GM12892 (cell line): ENCODE results near the gene BCL10.

Experiments used
- DNase-seq: peaks from one replicate; pipeline ENCODE4 v3.0.0; 2011; ENCODE audit not compliant: insufficient read length
- FAIRE-seq: peaks from 2 replicates; lab custom pipeline; 2011; peaks lifted over from hg19 to GRCh38; lab: Jason Lieb, UNC
- POLR2A ChIP-seq: IDR thresholded peaks from 2 replicates; pipeline ENCODE4 v1.6.1; 2011; ENCODE audit warnings: low read depth, low read length, control low read depth
- POLR2AphosphoS5 ChIP-seq: IDR thresholded peaks from 2 replicates; pipeline ENCODE4 v1.6.1; 2011; ENCODE audit warnings: low read depth, low read length, control low read depth
- TAF1 ChIP-seq: IDR thresholded peaks from 2 replicates; pipeline ENCODE4 v1.6.1; 2011; ENCODE audit warnings: low read depth, mild to moderate bottlenecking, control low read depth, low read length, borderline replicate concordance

Gene BCL10

GRCh38 chr1:85313888-85314696 is 37.7 kb upstream of the BCL10 start:
- TF ChIP-seq POLR2AphosphoS5: no peak
- TF ChIP-seq TAF1: no peak
- TF ChIP-seq POLR2A: no peak
- DNase-seq (no peak), FAIRE-seq (no peak)

GRCh38 chr1:85311818-85312217 is 35.4 kb upstream of the BCL10 start:
- FAIRE-seq: no peak
- TF ChIP-seq POLR2AphosphoS5 (no peak), TAF1 (no peak), POLR2A (no peak)
- no peak for DNase-seq

- TF ChIP-seq TAF1: no peak
- TF ChIP-seq POLR2A: no peak
- TF ChIP-seq POLR2AphosphoS5: no peak
- peak; percentile 14 for FAIRE-seq
- no peak for DNase-seq
These were observed 32.5 kb upstream of the BCL10 start for GRCh38 chr1:85308833-85309350.

DNA sequence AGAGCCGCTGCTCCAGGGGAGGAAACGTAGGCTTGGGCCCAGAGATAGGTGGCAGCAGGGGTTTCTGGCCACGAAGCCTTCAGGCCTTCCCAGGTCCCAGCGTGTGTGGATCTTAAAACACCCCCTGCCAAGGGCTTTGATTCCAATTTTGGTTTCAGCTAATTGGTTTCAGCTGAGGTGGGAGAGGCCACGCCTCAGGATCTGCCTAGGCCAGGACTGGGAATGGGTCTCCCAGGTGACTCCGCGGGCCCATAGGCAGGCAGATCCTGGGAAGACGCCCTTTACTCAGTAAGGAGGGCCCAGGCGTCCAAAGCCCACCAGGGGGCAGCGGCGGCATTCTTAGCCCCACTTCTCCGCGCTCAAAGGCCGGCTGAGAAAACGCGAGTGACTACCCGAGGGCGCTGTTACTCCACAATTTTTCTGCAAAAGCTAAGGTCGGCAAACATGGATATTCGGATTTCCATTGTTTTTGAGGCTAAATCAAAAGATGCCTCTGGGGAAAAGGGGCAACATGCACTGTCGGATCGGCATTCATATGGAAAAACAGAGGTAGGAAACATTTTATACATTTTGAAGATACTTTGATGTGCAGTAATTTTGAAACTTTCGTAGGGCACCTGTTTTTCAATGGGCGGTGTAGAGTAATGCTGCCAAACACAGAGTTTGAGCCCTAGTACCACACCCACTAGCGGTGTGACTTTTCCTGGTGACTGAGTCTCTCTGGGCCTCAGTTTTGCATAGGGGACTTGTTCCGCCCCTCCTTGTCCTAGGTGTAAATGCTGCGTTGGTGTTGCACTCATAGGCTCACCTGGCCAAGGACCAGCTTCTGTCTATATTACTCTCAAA is 31.8 kb upstream of the BCL10 start:
- no peak for TF ChIP-seq POLR2A
- peak; percentile 73 for FAIRE-seq

DNA sequence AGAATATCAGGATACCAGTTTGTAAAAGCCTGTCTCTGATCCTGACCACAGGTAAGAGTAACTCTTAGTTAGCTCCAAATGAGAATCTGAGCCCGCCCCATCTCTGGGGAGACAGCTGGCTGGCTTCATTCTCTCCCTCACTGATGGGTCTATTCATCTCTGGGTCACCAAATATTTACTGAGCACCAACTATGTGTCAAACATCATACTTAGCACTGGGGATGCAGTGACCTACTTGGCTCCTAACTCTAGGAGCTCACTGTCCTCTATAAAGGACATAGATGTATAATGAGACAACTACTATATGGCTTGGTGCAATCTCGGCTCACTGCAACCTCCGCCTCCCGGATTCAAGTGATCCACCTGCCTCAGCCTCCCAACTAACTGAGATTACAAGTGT is 29.8 kb upstream of the BCL10 start:
- DNase-seq (no peak), FAIRE-seq (no peak)
- TF ChIP-seq POLR2AphosphoS5 (no peak), POLR2A (no peak), TAF1 (no peak)

More for the DNA sequence above, 31.8 kb upstream of the BCL10 start:
- peak; percentile 31 for DNase-seq

DNA sequence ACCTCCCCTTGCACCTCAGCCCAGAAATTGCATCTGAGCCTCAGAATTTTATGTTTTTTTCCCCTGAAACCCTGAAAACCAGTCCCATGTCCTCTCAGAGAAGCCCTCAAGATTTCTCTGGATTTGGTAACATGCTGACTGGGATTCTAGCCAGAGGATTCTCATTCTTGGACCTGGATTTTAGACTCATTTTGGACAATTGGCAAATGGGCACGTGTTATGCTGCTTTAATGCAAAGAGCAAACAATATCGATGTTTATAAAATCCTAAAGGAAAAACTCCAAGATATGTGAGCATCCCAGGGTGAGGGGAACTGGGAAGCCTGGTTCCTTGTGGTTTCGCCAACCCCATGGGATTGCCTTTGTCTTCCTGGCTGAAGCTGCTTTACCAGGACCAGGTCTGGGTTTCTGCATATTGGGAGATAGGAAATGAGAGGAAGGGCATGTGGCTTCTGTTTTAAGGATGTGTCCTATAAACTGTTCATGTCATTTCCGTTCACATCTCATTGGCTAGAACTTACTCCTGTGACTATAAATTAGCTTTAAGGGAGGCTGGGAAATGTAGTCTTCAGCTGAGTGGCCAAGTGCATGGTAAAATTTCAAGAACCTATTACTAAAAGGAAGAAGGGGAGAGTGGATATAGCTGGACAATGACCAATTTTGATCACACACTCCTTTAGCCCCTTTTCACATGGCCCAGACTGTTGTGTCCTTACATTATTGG is 27.2 kb upstream of the BCL10 start:
- no peak for DNase-seq
- no peak for FAIRE-seq
- TF ChIP-seq POLR2A (no peak), TAF1 (no peak), POLR2AphosphoS5 (no peak)

DNA sequence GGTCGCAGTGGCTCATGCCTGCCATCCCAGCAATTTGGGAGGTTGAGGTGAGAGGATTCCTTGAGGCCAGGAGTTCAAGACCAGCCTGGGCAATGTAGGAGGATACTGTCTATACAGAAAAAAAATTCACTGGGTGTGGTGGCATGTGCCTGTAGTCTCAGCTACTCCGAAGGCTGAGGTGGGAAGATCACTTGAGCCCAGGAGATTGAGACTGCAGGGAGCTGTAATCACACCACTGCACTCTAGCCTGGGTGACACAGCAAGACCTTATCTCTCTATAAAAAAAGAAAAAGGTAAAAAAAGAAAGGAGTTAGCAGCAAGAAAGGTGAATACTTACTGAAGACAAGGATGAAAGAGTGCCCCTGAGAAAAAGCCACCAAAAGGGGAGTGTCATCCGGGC is 23.7 kb upstream of the BCL10 start:
- TF ChIP-seq POLR2AphosphoS5 (no peak), POLR2A (no peak), TAF1 (no peak)
- FAIRE-seq: no peak

DNA sequence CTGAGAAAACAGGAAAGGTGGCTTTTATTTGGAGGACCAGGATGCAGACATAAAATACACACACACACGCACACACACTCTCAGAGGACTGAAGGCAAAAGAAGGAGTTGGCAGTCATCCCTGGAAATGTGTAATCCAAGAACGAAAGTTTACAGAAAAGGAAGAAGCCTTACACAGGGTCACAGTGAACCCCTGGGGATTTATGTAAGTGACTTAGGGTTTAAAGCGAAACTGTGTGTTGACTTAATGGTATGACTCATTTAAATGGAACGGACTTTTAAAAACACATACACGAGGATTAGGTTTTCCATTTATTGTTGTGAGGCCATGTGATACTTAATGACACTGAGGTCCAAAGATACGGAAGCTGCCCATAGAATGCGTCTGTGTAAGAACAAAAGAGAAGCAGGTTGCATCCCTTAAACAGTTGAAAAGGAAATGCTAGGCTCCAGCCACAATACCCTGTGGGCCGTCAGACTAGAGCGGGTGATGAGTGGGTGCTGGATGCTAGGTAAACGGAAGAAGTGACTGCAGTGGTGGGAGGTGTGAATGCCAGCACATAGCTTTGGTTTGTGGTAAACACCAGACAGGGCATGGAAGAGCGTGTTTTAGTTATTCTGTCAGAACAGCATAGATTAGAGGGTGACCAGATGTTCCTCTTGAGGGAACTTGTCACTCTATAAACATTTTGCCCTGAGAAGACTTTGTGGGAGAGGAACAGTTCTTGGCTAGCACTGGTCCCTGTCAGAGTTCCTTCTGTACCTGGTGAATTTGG is 21.6 kb upstream of the BCL10 start:
- DNase-seq: no peak
- FAIRE-seq: peak; percentile 88

More for the DNA sequence above, 23.7 kb upstream of the BCL10 start:
- no peak for DNase-seq

GRCh38 chr1:85297538-85297854 is 21.1 kb upstream of the BCL10 start:
- TF ChIP-seq POLR2A (no peak), TAF1 (no peak)
- DNase-seq: no peak
- FAIRE-seq: no peak

More for the DNA sequence above, 21.6 kb upstream of the BCL10 start:
- no peak for TF ChIP-seq TAF1
- no peak for TF ChIP-seq POLR2AphosphoS5
- no peak for TF ChIP-seq POLR2A

GRCh38 chr1:85296980-85297379 is 20.5 kb upstream of the BCL10 start:
- DNase-seq (no peak), FAIRE-seq (no peak)
- no peak for TF ChIP-seq POLR2AphosphoS5
- TF ChIP-seq TAF1: no peak
- no peak for TF ChIP-seq POLR2A

DNA sequence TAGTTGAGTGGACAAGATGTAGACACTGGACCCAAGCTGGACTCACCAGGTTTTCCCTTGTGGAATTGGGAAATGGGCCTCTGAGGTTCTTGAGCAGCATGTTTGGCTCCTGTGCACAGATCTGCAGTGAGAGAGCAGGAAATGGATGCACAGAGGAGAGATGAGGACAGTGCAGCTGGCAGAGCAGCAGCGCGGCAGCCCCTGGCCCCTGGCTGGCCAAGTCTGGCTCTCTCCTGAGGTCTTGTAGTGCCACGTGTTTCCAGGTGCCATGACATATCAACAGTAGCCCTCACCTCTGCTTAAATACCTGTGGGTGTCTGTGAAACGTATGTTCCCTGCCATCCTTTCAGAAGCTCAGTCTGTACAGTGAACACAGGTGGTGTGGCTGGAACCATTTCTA is 19.2 kb upstream of the BCL10 start:
- DNase-seq: no peak
- no peak for FAIRE-seq
- no peak for TF ChIP-seq TAF1
- TF ChIP-seq POLR2A: no peak
- no peak for TF ChIP-seq POLR2AphosphoS5
